OCI-LY1 (cell line): ENCODE results near the gene SEMA3F.

Experiments
- CTCF ChIP-seq: fragments of 200-600 bp; sonication (generic), shearing (Covaris generic); IDR thresholded peaks from 2 replicates; pipeline ENCODE4 v1.5.1; 2017; ENCODE audit warnings: mild to moderate bottlenecking, antibody characterized with exemption, low read length, moderate library complexity, mixed read lengths
- EZH2 ChIP-seq: fragments of 200-600 bp; sonication (generic), shearing (Covaris generic); IDR thresholded peaks from 2 replicates; pipeline ENCODE4 v1.8.0; 2017; ENCODE audit warnings: borderline replicate concordance, mixed run types, mild to moderate bottlenecking, antibody characterized with exemption, low read length, moderate library complexity, mixed read lengths

GRCh38 chr3:50121072-50122032, 33.8 kb upstream of the SEMA3F start:
- TF ChIP-seq CTCF (peak; percentile 90), EZH2 (no peak)
